ENCODE measurements around the gene SOWAHA. TPM values are rescaled to one million over a fixed set of nuclear protein-coding genes. Genes with fewer than 3 reads are reported as not detected.

SOWAHA gene
- total RNA-seq, 1 experiment from 2014 or later = 0.20 TPM

DNA sequence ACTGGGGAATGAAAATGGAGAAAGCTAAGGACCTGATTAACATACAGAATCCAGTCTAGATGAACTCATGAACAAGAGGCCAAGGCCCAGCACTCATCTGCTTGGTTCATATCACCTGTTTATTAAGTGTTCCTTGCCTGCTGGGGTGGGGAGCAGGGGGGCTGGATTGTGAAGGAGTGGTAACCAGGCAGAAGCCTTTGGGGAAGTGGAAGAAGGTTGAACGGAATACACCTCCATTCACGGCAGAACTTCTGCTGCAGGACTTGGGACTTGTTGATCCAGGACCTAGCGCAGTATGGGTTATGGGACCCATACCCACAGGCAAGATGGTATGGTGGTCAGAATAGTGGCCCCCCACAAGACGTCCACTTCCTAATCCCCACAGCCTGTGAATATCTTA lies 27.2 kb upstream of the SOWAHA start:
- H3K4me1 Mint-ChIP-seq = peaks cover 11 to 15% of the 10 kb centered on the region in 2 experiments
- no peak for DNase-seq
- no peak overlapping the region for H2BK12ac ChIP-seq (ENCODE audit: insufficient read length, low read depth, low read length)
- H3K79me2 ChIP-seq (ENCODE audit: insufficient read depth, low read length) = no peaks in the 10 kb centered on the region
- H3K27ac ChIP-seq (ENCODE audit: insufficient read length, low read depth, low read length) = no peak overlapping the region
- H4K20me1 ChIP-seq (ENCODE audit: control insufficient read depth, insufficient read depth, insufficient read length) = no peaks in the 10 kb centered on the region
- no peak overlapping the region for H3K4ac ChIP-seq (ENCODE audit: low read depth, low read length)
- no peak overlapping the region for H3K56ac ChIP-seq (ENCODE audit: insufficient read length, low read depth, low read length)
- no peak overlapping the region for H3K14ac ChIP-seq (ENCODE audit: insufficient read depth, low read length)
- no peaks in the 10 kb centered on the region for H3K9me3 ChIP-seq (ENCODE audit: control insufficient read depth, low read depth, low read length)
- H4K91ac ChIP-seq (ENCODE audit: insufficient read length, low read depth, low read length) = no peak overlapping the region
- no CpG with 5 or more reads among the region's 4 CpGs for WGBS (ENCODE audit: extremely low coverage, insufficient read length, low lambda C conversion rate)
- no peaks in the 10 kb centered on the region for H3K9me3 Mint-ChIP-seq
- H2BK15ac ChIP-seq (ENCODE audit: low read depth, low read length) = no peak overlapping the region
- H2AK5ac ChIP-seq (ENCODE audit: insufficient read length, low read length) = no peak overlapping the region
- H3K9ac ChIP-seq (ENCODE audit: extremely low read depth, insufficient read length, low read length) = no peak overlapping the region
- no peak overlapping the region for H3K23ac ChIP-seq (ENCODE audit: insufficient read length, low read depth, low read length)
- H2BK5ac ChIP-seq (ENCODE audit: insufficient read length, low read length) = no peak overlapping the region
- no peak overlapping the region for H3K4me2 ChIP-seq (ENCODE audit: insufficient read depth, insufficient read length, low read length)
- no peaks in the 10 kb centered on the region for H3K27me3 ChIP-seq (ENCODE audit: insufficient read depth, low read length)
- peaks cover 26% of the 10 kb centered on the region for H3K27me3 Mint-ChIP-seq (ENCODE audit: low read depth)
- no peak overlapping the region for H4K5ac ChIP-seq (ENCODE audit: insufficient read length, low read depth, low read length)
- H3T11ph ChIP-seq (ENCODE audit: low read length) = no peak overlapping the region
- no peaks in the 10 kb centered on the region; a peak in 1 of 7 replicates for H3K36me3 Mint-ChIP-seq (ENCODE audit: insufficient read depth in 1 of 3, low read depth in 3 of 3)
- H2BK120ac ChIP-seq (ENCODE audit: low read depth, low read length, poor library complexity, severe bottlenecking) = no peak overlapping the region
- no peak overlapping the region for H2AFZ ChIP-seq (ENCODE audit: low read length)
- H3K4me3 Mint-ChIP-seq = no peak overlapping the region
- no peaks in the 10 kb centered on the region for H3K23me2 ChIP-seq (ENCODE audit: insufficient read length, low read depth, low read length, poor library complexity, severe bottlenecking)
- H3K27ac Mint-ChIP-seq = no peak overlapping the region
- no peaks in the 10 kb centered on the region for H3K79me1 ChIP-seq (ENCODE audit: insufficient read depth, low read depth, low read length, poor library complexity, severe bottlenecking)
- H2BK20ac ChIP-seq (ENCODE audit: low read depth, low read length, poor library complexity, severe bottlenecking) = no peak overlapping the region
- H3K4me1 ChIP-seq (ENCODE audit: insufficient read depth, low read length) = no peaks in the 10 kb centered on the region
- no peak for TF ChIP-seq CTCF (conservative IDR thresholded peaks at IDR 0.05)
- no peak overlapping the region for H4K8ac ChIP-seq (replicated peaks; ENCODE audit: insufficient read length, low read depth, low read length)
- no peak overlapping the region for H3K18ac ChIP-seq (ENCODE audit: insufficient read length, low read depth, low read length)
